Measurements from ENCODE around the gene MEIS2. TPM values are rescaled to one million over a fixed set of nuclear protein-coding genes. Genes with fewer than 3 reads are reported as not detected.

MEIS2 gene
- total and polyA plus RNA-seq, 2 experiments from 2014 or later: 0.27 TPM; not detected in 1

DNA sequence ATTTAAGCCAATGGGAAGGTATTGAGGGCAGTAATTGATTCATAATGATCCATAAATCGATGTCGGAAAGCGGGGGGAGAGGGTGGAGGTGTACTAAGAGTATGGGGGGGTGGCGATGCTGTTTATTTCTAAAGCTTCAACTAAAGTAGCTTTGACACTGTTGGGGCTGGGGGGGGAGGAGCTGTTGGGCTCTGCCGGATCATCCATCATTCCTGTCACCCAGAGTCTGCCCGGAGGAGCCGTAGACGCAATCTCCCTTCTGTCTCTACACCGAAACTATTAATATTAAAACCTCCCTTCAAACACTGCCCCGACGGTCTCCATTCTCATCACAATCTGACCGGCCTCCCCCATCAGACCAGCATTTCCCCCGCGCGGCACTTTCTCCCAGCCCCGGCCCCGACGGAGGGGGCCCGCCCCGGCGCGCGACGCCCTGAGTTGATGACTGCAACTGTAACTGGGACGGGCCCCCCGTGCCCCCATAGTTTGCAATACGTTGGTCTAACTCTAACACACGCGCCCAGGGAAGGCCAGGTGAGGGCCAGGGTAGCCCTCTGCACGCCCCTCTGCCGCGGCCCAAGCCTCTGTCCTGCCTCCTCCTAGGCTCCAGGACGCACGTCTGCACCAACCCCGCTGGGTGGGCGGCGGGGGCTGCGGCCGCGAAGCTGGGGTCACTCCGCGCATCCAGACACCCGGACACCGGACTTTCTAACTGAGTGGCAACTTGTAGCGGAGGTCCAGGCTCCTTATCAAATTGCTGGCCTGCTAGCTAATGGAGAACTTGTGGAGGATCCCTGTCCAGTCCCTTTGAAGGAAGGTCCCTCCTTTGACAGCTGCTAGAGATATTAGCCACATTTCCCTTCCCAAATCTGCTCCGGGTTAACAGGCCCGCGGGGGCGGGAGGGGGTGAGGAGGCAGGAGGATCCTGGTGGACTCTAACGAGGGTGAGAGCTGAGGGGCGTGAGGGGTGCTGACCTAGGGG lies 212.0 kb downstream of the MEIS2 start:
- peaks cover 90% of the 10 kb centered on the region for H3K27me3 ChIP-seq (ENCODE audit: insufficient read depth)

More for the DNA sequence above, 212.0 kb downstream of the MEIS2 start:
- H3K9me3 Mint-ChIP-seq: no peaks in the 10 kb centered on the region
- no peaks in the 10 kb centered on the region for H3K36me3 Mint-ChIP-seq (ENCODE audit: low read depth)
- ATAC-seq: peak; percentile 64
- no peaks in the 10 kb centered on the region for H3K36me3 ChIP-seq (ENCODE audit: insufficient read depth)
- peak overlapping the region; percentile 9; the same call in 1 of the 2 replicates for H2AFZ ChIP-seq
- H3K4me2 ChIP-seq: peak overlapping the region; percentile 78
- no peak for DNase-seq (ENCODE audit: low spot score)
- no peaks in the 10 kb centered on the region; the same call in 1 of the 2 replicates for H3F3A ChIP-seq (replicated peaks; ENCODE audit: low read depth)
- peak overlapping the region; percentile 50 for H3K4me3 ChIP-seq
- H3K79me2 ChIP-seq (replicated peaks; ENCODE audit: insufficient read depth): no peaks in the 10 kb centered on the region
- peaks cover 8% of the 10 kb centered on the region; the same call in 1 of the 2 replicates for H4K20me1 ChIP-seq (replicated peaks; ENCODE audit: insufficient read depth)
- no peak overlapping the region for H3K27ac Mint-ChIP-seq
- H3K4me1 Mint-ChIP-seq: peaks cover 56% of the 10 kb centered on the region
- peaks cover 77% of the 10 kb centered on the region for H3K27me3 Mint-ChIP-seq (ENCODE audit: insufficient read depth, low read depth, poor library complexity)
- H3K4me3 Mint-ChIP-seq: peak overlapping the region; percentile 67
- no peak overlapping the region for H3K27ac ChIP-seq (ENCODE audit: low read depth)
- peaks cover 57% of the 10 kb centered on the region for H3K4me1 ChIP-seq (ENCODE audit: insufficient read depth)
- TF ChIP-seq EZH2phosphoT487 (IDR thresholded peaks at IDR 0.05; ENCODE audit: unreplicated experiment) (peak; percentile 69), EZH2 (IDR thresholded peaks at IDR 0.05; ENCODE audit: low read depth, unreplicated experiment) (peak; percentile 76)
- TF ChIP-seq, protein P1, sequence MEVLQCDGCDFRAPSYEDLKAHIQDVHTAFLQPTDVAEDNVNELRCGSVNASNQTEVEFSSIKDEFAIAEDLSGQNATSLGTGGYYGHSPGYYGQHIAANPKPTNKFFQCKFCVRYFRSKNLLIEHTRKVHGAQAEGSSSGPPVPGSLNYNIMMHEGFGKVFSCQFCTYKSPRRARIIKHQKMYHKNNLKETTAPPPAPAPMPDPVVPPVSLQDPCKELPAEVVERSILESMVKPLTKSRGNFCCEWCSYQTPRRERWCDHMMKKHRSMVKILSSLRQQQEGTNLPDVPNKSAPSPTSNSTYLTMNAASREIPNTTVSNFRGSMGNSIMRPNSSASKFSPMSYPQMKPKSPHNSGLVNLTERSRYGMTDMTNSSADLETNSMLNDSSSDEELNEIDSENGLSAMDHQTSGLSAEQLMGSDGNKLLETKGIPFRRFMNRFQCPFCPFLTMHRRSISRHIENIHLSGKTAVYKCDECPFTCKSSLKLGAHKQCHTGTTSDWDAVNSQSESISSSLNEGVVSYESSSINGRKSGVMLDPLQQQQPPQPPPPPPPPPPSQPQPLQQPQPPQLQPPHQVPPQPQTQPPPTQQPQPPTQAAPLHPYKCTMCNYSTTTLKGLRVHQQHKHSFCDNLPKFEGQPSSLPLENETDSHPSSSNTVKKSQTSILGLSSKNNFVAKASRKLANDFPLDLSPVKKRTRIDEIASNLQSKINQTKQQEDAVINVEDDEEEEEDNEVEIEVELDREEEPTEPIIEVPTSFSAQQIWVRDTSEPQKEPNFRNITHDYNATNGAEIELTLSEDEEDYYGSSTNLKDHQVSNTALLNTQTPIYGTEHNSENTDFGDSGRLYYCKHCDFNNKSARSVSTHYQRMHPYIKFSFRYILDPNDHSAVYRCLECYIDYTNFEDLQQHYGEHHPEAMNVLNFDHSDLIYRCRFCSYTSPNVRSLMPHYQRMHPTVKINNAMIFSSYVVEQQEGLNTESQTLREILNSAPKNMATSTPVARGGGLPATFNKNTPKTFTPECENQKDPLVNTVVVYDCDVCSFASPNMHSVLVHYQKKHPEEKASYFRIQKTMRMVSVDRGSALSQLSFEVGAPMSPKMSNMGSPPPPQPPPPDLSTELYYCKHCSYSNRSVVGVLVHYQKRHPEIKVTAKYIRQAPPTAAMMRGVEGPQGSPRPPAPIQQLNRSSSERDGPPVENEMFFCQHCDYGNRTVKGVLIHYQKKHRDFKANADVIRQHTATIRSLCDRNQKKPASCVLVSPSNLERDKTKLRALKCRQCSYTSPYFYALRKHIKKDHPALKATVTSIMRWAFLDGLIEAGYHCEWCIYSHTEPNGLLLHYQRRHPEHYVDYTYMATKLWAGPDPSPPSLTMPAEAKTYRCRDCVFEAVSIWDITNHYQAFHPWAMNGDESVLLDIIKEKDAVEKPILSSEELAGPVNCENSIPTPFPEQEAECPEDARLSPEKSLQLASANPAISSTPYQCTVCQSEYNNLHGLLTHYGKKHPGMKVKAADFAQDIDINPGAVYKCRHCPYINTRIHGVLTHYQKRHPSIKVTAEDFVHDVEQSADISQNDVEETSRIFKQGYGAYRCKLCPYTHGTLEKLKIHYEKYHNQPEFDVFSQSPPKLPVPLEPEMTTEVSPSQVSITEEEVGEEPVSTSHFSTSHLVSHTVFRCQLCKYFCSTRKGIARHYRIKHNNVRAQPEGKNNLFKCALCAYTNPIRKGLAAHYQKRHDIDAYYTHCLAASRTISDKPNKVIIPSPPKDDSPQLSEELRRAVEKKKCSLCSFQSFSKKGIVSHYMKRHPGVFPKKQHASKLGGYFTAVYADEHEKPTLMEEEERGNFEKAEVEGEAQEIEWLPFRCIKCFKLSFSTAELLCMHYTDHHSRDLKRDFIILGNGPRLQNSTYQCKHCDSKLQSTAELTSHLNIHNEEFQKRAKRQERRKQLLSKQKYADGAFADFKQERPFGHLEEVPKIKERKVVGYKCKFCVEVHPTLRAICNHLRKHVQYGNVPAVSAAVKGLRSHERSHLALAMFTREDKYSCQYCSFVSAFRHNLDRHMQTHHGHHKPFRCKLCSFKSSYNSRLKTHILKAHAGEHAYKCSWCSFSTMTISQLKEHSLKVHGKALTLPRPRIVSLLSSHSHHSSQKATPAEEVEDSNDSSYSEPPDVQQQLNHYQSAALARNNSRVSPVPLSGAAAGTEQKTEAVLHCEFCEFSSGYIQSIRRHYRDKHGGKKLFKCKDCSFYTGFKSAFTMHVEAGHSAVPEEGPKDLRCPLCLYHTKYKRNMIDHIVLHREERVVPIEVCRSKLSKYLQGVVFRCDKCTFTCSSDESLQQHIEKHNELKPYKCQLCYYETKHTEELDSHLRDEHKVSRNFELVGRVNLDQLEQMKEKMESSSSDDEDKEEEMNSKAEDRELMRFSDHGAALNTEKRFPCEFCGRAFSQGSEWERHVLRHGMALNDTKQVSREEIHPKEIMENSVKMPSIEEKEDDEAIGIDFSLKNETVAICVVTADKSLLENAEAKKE (CRISPR knock-in tag; IDR thresholded peaks at IDR 0.05): no peak
- no peaks in the 10 kb centered on the region for H3K9me2 ChIP-seq (ENCODE audit: insufficient read depth)
